Smooth muscle cell of the brain vasculature (primary cell): ENCODE data around the gene TSC22D1.

Source experiments
- DNase-seq: peaks from one replicate; pipeline ENCODE4 v3.0.0-alpha.2; 2012; ENCODE audit warnings: low read depth, low spot score

TSC22D1 gene

GRCh38 chr13:44382635-44383145 lies 193.4 kb downstream of the TSC22D1 start:
- DNase-seq = no peak
